NT2/D1 (cell line): ENCODE results near the gene FAM47E.

ENCODE experiments used
- DNase-seq: peaks from one replicate; pipeline ENCODE4 v3.0.0-alpha.2; 2011; ENCODE audit warnings: low read depth, low spot score
- H3K27me3 ChIP-seq: 2 replicates; pipeline ENCODE4 v1.6.0; 2011; ENCODE audit warnings: mild to moderate bottlenecking; ENCODE audit not compliant: insufficient read length, insufficient read depth
- H3K36me3 ChIP-seq: 2 replicates; pipeline ENCODE4 v1.6.1; 2011; ENCODE audit warnings: mild to moderate bottlenecking, low read length, mixed read lengths; ENCODE audit not compliant: insufficient read depth, insufficient read length
- H3K4me1 ChIP-seq: 2 replicates; pipeline ENCODE4 v1.5.1; 2011; ENCODE audit not compliant: insufficient read depth, insufficient read length
- H3K4me3 ChIP-seq: 2 replicates; pipeline ENCODE4 v1.5.1; 2011; ENCODE audit warnings: low read depth; ENCODE audit not compliant: insufficient read length
- H3K9ac ChIP-seq: 2 replicates; pipeline ENCODE4 v1.6.0; 2011; ENCODE audit warnings: low read depth; ENCODE audit not compliant: insufficient read length
- H3K9me3 ChIP-seq: 2 replicates; pipeline ENCODE4 v1.5.1; 2011; ENCODE audit warnings: mild to moderate bottlenecking, low read length; ENCODE audit not compliant: insufficient read depth
- SUZ12 ChIP-seq: IDR thresholded peaks from 2 replicates; pipeline ENCODE4 v1.6.1; 2011; ENCODE audit not compliant: insufficient read length, insufficient read depth; ENCODE audit errors: extremely low read depth
- YY1 ChIP-seq: IDR thresholded peaks from 2 replicates; pipeline ENCODE4 v1.6.1; 2011; ENCODE audit not compliant: insufficient read length, insufficient read depth
- ZNF274 ChIP-seq: IDR thresholded peaks from 2 replicates; pipeline ENCODE4 v1.6.1; 2011; ENCODE audit warnings: mild to moderate bottlenecking, low read depth, low read length

The FAM47E gene

DNA sequence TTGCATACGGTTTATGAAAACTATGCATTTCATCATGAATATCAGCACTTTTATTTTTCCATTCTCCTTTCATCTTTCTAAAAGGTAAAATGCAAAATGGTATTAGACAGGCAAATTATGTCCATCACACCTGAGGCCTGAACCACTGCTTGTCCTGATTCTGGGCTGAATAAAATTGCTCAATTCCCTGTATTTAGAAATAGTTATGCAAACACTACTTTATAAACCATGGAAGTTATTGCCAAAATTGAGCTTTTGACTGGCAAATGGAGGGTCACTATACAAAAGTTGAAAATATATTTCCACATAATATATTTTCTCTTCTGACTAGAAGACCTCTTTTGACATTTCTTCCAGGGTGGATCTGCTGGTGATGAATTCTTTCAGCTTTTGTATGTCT lies 21.1 kb downstream of the FAM47E start:
- H3K9ac ChIP-seq = no peak overlapping the region
- TF ChIP-seq ZNF274 (no peak), YY1 (no peak), SUZ12 (no peak)
- no peak overlapping the region for H3K4me3 ChIP-seq
- no peaks in the 10 kb centered on the region for H3K27me3 ChIP-seq
- H3K4me1 ChIP-seq = no peaks in the 10 kb centered on the region
- DNase-seq = no peak
- H3K9me3 ChIP-seq = no peaks in the 10 kb centered on the region
- H3K36me3 ChIP-seq = no peaks in the 10 kb centered on the region

DNA sequence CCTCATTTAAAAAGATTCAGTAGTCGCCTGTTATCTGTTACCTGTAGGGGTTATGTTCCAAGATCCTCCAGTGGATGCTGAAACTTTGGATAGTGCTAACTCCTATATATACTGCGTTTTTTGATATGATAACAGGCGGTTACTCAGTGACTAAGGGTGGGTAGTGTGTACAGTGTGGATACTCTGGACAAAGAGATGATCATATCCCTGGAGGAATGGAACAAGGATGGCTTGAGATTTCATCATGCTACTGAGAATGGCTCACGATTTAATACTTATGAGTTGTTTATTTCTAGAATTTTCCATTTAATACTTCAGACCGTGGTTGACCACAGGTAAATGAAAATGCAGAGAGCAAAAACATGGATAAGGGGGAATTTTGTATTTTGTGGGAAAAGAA lies 21.5 kb downstream of the FAM47E start:
- Histone ChIP-seq H3K36me3 (no peaks in the 10 kb centered on the region), H3K9me3 (no peaks in the 10 kb centered on the region), H3K27me3 (no peaks in the 10 kb centered on the region), H3K9ac (no peak overlapping the region), H3K4me1 (no peaks in the 10 kb centered on the region), H3K4me3 (no peak overlapping the region)
- no peak for TF ChIP-seq SUZ12
- no peak for TF ChIP-seq ZNF274
- no peak for TF ChIP-seq YY1
- no peak for DNase-seq

DNA sequence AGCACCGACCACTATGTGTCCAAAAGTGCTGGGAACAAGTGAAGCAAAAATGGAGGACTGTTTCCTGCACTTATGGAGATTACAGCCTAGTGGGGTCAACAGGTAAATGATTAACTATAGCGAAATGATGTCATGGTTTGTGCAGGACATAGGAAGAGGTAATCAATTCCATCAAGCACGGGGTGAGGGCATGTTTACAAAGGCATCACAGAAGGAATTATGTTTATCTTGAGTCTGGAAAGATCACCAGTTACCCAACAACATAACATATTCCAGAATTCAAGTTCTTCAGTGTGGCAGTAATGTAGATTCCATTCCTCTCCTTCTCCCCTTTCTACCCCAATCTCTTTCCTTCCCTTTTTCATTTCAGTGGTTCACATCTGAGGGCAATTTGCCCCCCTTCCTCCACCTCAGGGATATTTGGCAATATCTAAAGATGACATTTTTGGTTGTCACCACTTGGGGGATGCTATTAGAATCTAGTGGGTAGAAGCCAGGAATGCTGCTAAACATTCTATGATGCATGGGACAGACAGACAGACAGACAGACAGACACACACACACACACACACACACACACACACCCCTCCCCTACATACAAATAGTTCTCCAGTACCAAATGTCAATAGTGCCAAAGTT lies 24.1 kb downstream of the FAM47E start:
- H3K36me3 ChIP-seq = no peaks in the 10 kb centered on the region
- H3K9me3 ChIP-seq = no peaks in the 10 kb centered on the region
- H3K4me1 ChIP-seq = no peaks in the 10 kb centered on the region
- H3K9ac ChIP-seq = no peak overlapping the region
- DNase-seq = no peak
- no peak overlapping the region for H3K4me3 ChIP-seq
- TF ChIP-seq YY1 (no peak), SUZ12 (no peak), ZNF274 (no peak)
- no peaks in the 10 kb centered on the region for H3K27me3 ChIP-seq

DNA sequence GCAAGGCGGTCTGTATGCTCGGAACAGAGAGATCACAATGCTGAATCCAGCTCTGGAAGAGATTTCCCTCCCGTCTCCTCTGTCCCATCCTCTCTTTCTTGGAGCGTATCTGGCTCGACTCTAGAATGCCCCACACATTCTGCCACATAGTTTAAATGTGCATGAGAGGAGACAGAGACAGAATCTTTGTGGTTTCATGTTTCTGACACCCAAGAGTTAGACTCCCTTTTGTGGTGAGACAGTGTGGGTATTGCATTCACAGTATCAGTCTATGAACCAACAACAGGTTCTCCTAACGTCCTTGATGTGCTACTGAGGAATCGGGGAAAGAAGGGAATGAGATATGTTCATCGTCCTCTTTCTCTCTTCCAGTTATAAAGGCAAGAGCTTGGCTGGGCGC lies 25.3 kb downstream of the FAM47E start:
- DNase-seq = no peak
- H3K9ac ChIP-seq = no peak overlapping the region
- TF ChIP-seq SUZ12 = no peak
- TF ChIP-seq ZNF274 = no peak
- no peak for TF ChIP-seq YY1
- no peaks in the 10 kb centered on the region for H3K36me3 ChIP-seq
- no peaks in the 10 kb centered on the region for H3K27me3 ChIP-seq
- H3K9me3 ChIP-seq = no peaks in the 10 kb centered on the region
- no peak overlapping the region for H3K4me3 ChIP-seq
- H3K4me1 ChIP-seq = no peaks in the 10 kb centered on the region

DNA sequence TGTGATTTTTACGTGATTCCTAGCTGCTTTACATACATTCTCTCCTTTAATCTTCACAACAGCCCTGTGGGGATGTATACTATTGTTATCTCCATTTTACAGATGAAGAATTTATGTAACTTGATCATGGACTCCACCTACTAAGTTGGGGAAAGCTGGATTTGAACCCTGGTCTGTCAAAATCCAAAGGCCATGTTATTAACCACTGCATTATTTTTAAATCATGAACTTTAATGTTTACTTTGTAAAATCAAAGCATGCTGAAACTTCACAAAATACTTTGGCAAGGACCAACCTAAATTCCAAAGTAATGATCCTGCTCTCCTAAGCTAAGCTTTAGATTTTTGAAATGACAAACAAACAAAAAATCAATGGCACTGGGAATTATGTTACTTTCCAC lies 26.1 kb downstream of the FAM47E start:
- no peaks in the 10 kb centered on the region for H3K4me1 ChIP-seq
- TF ChIP-seq SUZ12 (no peak), ZNF274 (no peak), YY1 (no peak)
- no peaks in the 10 kb centered on the region for H3K27me3 ChIP-seq
- no peak for DNase-seq
- H3K9me3 ChIP-seq = no peaks in the 10 kb centered on the region
- H3K4me3 ChIP-seq = no peak overlapping the region
- no peak overlapping the region for H3K9ac ChIP-seq
- no peaks in the 10 kb centered on the region for H3K36me3 ChIP-seq

DNA sequence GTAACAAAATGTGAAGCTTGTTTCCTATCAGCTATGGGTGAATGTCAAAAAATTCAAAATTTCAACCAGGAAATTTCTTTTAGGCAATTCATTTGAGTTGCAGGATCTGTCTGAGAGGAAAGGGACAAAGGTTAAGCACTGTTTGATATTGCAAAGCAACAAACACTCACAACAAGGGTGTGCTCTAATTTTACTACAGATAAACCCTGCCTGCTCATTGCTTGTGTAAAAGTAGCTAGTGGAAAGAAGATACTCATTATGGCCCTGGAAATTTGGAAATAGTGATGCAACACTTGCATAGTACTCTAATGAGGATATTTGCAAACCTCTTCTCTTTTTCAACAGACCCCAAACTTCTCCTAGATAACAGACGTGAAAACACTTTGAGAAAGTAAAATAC lies 27.1 kb downstream of the FAM47E start:
- Histone ChIP-seq H3K4me3 (no peak overlapping the region), H3K36me3 (no peaks in the 10 kb centered on the region), H3K27me3 (no peaks in the 10 kb centered on the region), H3K4me1 (no peaks in the 10 kb centered on the region), H3K9ac (no peak overlapping the region), H3K9me3 (no peaks in the 10 kb centered on the region)
- TF ChIP-seq YY1 = no peak
- TF ChIP-seq SUZ12 = no peak
- no peak for TF ChIP-seq ZNF274
- DNase-seq = no peak

DNA sequence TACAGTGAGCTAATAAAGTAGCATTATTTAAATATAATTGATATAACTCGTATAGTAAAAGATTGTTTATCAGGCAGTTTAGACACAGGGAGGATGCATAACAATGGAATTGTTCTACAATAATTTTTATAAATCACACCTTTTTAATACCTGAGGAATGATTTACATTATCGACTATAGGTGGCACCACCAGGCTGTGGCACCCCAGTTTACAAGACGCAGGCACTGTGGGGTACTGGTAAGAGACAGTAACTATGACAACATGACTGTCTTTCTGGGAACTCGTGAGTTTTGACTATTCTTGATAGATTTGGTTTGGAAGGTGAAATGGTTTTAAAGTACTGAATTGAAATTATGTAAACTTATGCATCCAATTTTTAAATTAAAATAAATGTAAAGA lies 27.9 kb downstream of the FAM47E start:
- Histone ChIP-seq H3K4me1 (no peaks in the 10 kb centered on the region), H3K9ac (no peak overlapping the region), H3K36me3 (no peaks in the 10 kb centered on the region), H3K4me3 (no peak overlapping the region), H3K9me3 (no peaks in the 10 kb centered on the region), H3K27me3 (no peaks in the 10 kb centered on the region)
- TF ChIP-seq ZNF274 (no peak), YY1 (no peak), SUZ12 (no peak)
- DNase-seq = no peak
